ENCODE data around the gene FILIP1L. TPM values are rescaled to one million over a fixed set of nuclear protein-coding genes. Genes with fewer than 3 reads are reported as not detected.

Gene FILIP1L
- polyA plus RNA-seq, 3 donors: 0.13 to 0.40 (median 0.25) TPM

GRCh38 chr3:100107221-100107814, 7.0 kb downstream of the FILIP1L start:
- no peak overlapping the region for H3K4me3 ChIP-seq (replicated peaks in 1 of 3; ENCODE audit: low read depth in 2 of 3, low read length in 3 of 3)
- Mint-ChIP-seq H3K4me1 (peaks cover 13% of the 10 kb centered on the region), H3K27ac (no peak overlapping the region), H3K4me3 (no peak overlapping the region), H3K36me3 (no peaks in the 10 kb centered on the region), H3K27me3 (ENCODE audit: low read depth in 3 of 3) (no peaks in the 10 kb centered on the region), H3K9me3 (no peaks in the 10 kb centered on the region)
- H3K9me3 ChIP-seq (replicated peaks in 1 of 2; ENCODE audit: control insufficient read depth in 1 of 2, insufficient read depth in 1 of 2, low read length in 2 of 2): no peaks in the 10 kb centered on the region
- no peak overlapping the region for H2AFZ ChIP-seq (ENCODE audit: insufficient read depth, low read depth, low read length, poor library complexity, severe bottlenecking)
- TF ChIP-seq, protein P1, sequence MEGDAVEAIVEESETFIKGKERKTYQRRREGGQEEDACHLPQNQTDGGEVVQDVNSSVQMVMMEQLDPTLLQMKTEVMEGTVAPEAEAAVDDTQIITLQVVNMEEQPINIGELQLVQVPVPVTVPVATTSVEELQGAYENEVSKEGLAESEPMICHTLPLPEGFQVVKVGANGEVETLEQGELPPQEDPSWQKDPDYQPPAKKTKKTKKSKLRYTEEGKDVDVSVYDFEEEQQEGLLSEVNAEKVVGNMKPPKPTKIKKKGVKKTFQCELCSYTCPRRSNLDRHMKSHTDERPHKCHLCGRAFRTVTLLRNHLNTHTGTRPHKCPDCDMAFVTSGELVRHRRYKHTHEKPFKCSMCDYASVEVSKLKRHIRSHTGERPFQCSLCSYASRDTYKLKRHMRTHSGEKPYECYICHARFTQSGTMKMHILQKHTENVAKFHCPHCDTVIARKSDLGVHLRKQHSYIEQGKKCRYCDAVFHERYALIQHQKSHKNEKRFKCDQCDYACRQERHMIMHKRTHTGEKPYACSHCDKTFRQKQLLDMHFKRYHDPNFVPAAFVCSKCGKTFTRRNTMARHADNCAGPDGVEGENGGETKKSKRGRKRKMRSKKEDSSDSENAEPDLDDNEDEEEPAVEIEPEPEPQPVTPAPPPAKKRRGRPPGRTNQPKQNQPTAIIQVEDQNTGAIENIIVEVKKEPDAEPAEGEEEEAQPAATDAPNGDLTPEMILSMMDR (IDR thresholded peaks at IDR 0.05): no peak
- no peak overlapping the region for H3K27ac ChIP-seq (ENCODE audit: low read depth in 1 of 2, low read length in 2 of 2)
- no peak overlapping the region for H3K9ac ChIP-seq (ENCODE audit: insufficient read depth, low read length, poor library complexity, severe bottlenecking)
- no peaks in the 10 kb centered on the region for H3K79me2 ChIP-seq (ENCODE audit: insufficient read depth, low read length)
- DNase-seq: no peak
- H3K4me2 ChIP-seq (replicated peaks; ENCODE audit: extremely low read depth, low read length, poor library complexity, severe bottlenecking): no peak overlapping the region
- H3K27me3 ChIP-seq (ENCODE audit: control insufficient read depth in 2 of 2, insufficient read depth in 2 of 2, low read length in 2 of 2): no peaks in the 10 kb centered on the region
- H3K4me1 ChIP-seq (ENCODE audit: control insufficient read depth in 1 of 2, insufficient read depth in 2 of 2, low read length in 2 of 2): no peaks in the 10 kb centered on the region
- no peaks in the 10 kb centered on the region for H4K20me1 ChIP-seq (ENCODE audit: insufficient read depth, low read length)
- intact Hi-C loops (cut with micrococcal nuclease): no loop called here
- no CpG with 5 or more reads among the region's 4 CpGs for WGBS (ENCODE audit: insufficient coverage)
- H3K36me3 ChIP-seq (replicated peaks in 1 of 2; ENCODE audit: control insufficient read depth in 1 of 2, insufficient read depth in 2 of 2, low read length in 2 of 2): no peaks in the 10 kb centered on the region

GRCh38 chr3:100106531-100107141, 7.7 kb downstream of the FILIP1L start:
- no peaks in the 10 kb centered on the region for H3K9me3 ChIP-seq (replicated peaks in 1 of 2; ENCODE audit: control insufficient read depth in 1 of 2, insufficient read depth in 1 of 2, low read length in 2 of 2)
- H2AFZ ChIP-seq (ENCODE audit: insufficient read depth, low read depth, low read length, poor library complexity, severe bottlenecking): no peak overlapping the region
- H3K9me3 Mint-ChIP-seq: no peaks in the 10 kb centered on the region
- H3K27ac ChIP-seq (ENCODE audit: low read depth in 1 of 2, low read length in 2 of 2): no peak overlapping the region
- no peaks in the 10 kb centered on the region for H3K27me3 Mint-ChIP-seq (ENCODE audit: low read depth in 3 of 3)
- H3K4me3 ChIP-seq (replicated peaks in 1 of 3; ENCODE audit: low read depth in 2 of 3, low read length in 3 of 3): no peak overlapping the region
- H3K36me3 ChIP-seq (replicated peaks in 1 of 2; ENCODE audit: control insufficient read depth in 1 of 2, insufficient read depth in 2 of 2, low read length in 2 of 2): no peaks in the 10 kb centered on the region
- H3K79me2 ChIP-seq (ENCODE audit: insufficient read depth, low read length): no peaks in the 10 kb centered on the region
- TF ChIP-seq, protein P1 (IDR thresholded peaks at IDR 0.05): no peak
- no peak for DNase-seq
- no peaks in the 10 kb centered on the region for H3K4me1 ChIP-seq (ENCODE audit: control insufficient read depth in 1 of 2, insufficient read depth in 2 of 2, low read length in 2 of 2)
- H3K4me3 Mint-ChIP-seq: no peak overlapping the region
- H3K27ac Mint-ChIP-seq: no peak overlapping the region
- no peaks in the 10 kb centered on the region for H3K36me3 Mint-ChIP-seq
- peaks cover 13% of the 10 kb centered on the region for H3K4me1 Mint-ChIP-seq
- no peak overlapping the region for H3K9ac ChIP-seq (ENCODE audit: insufficient read depth, low read length, poor library complexity, severe bottlenecking)
- intact Hi-C loops (cut with micrococcal nuclease): no loop called here
- H3K27me3 ChIP-seq (ENCODE audit: control insufficient read depth in 2 of 2, insufficient read depth in 2 of 2, low read length in 2 of 2): no peaks in the 10 kb centered on the region
- no peak overlapping the region for H3K4me2 ChIP-seq (replicated peaks; ENCODE audit: extremely low read depth, low read length, poor library complexity, severe bottlenecking)
- no peaks in the 10 kb centered on the region for H4K20me1 ChIP-seq (ENCODE audit: insufficient read depth, low read length)

Data from CD14-positive monocyte (primary cell).